ENCODE data around the gene PPAN. TPM values are rescaled to one million over a fixed set of nuclear protein-coding genes. Genes with fewer than 3 reads are reported as not detected.

The PPAN gene
- total and polyA plus RNA-seq, 2 experiments from 2014 or later, result 42.9 to 67.3 TPM

DNA sequence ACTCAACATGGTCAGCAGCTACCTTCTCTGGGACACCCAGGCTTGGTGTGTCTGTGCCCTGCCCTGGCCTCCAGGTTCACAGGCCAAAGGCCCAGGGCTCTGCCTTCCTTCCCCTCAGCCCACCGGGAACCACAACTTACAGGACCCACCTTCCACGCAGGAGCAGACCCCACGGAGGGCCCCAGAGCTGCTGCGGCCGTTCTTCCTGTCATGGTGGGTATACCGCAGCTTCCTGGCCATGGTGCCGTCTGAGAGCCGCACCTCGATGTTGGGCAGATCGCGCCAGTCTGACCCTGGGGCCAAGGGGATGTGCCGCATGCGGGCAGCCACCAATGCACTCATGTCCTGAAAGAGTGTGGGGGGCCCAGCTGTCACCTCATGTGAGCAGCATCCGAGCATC, 30.8 kb downstream of the PPAN start:
- DNase-seq (ENCODE audit: low read depth in 1 of 2, low spot score in 1 of 2), result no peak
- no peak overlapping the region for H3K27ac ChIP-seq
- peaks cover 52% of the 10 kb centered on the region for H3K36me3 ChIP-seq
- H3K4me1 ChIP-seq (ENCODE audit: low read depth), result no peaks in the 10 kb centered on the region
- H3K4me3 ChIP-seq, result no peak overlapping the region
- no peaks in the 10 kb centered on the region for H3K9me3 ChIP-seq (ENCODE audit: low read depth)
- no peaks in the 10 kb centered on the region for H3K27me3 ChIP-seq
- TF ChIP-seq, protein P1, sequence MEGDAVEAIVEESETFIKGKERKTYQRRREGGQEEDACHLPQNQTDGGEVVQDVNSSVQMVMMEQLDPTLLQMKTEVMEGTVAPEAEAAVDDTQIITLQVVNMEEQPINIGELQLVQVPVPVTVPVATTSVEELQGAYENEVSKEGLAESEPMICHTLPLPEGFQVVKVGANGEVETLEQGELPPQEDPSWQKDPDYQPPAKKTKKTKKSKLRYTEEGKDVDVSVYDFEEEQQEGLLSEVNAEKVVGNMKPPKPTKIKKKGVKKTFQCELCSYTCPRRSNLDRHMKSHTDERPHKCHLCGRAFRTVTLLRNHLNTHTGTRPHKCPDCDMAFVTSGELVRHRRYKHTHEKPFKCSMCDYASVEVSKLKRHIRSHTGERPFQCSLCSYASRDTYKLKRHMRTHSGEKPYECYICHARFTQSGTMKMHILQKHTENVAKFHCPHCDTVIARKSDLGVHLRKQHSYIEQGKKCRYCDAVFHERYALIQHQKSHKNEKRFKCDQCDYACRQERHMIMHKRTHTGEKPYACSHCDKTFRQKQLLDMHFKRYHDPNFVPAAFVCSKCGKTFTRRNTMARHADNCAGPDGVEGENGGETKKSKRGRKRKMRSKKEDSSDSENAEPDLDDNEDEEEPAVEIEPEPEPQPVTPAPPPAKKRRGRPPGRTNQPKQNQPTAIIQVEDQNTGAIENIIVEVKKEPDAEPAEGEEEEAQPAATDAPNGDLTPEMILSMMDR (IDR thresholded peaks at IDR 0.05; ENCODE audit: low read depth, low read length), result no peak

DNA sequence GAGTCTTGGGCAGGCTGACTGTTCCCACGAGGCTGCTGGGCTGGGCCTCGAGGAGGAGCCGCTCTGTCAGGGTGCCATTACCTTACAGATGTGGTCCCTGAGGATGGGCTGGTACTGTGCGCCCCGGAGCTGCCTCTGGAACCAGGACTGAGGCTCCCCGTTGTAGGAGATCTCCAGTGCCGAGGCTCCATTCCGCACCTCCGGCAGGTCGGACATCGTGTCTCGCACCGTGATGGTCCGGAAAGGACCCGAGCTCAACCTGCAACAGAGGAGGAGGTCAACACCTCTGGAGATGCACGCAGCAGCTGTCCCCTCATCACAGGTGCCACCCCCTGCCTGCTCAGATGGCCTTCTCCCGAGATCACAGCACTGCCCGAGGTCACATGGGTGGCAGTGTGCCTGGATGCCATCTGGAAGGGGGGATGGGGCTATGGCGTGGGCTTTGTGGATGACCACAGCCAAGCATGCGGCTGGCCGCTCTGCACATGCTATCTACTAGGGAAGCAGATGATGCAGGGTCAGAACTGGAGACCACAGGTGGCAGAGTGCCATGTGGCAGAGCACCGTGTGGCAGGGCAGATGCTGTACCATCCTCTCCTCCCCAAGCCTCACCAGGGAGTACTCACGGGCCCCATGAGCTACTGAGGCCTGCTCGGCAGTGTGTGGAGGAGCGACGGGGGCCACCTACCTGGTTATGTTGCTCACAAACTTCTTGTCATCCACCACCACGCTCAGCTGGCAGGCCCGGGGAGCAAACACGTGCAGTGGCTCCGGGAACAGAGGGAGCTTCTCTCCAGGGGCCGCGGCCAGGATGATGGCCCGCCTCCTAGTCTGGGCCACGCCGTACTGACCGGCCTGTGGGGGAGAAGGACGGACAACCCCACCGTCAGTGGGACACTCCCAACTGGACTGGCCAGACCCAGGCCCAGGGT, 31.9 kb downstream of the PPAN start:
- no peak overlapping the region for H3K4me3 ChIP-seq
- no peak for DNase-seq (ENCODE audit: low read depth in 1 of 2, low spot score in 1 of 2)
- no peak overlapping the region for H3K27ac ChIP-seq
- no peaks in the 10 kb centered on the region for H3K27me3 ChIP-seq
- peaks cover 58% of the 10 kb centered on the region for H3K36me3 ChIP-seq
- TF ChIP-seq, protein P1 (IDR thresholded peaks at IDR 0.05; ENCODE audit: low read depth, low read length), result no peak
- no peaks in the 10 kb centered on the region for H3K9me3 ChIP-seq (ENCODE audit: low read depth)
- no peaks in the 10 kb centered on the region for H3K4me1 ChIP-seq (ENCODE audit: low read depth)

- H3K9me3 ChIP-seq (ENCODE audit: low read depth), result no peaks in the 10 kb centered on the region
- H3K36me3 ChIP-seq, result peaks cover 60% of the 10 kb centered on the region
- no peak overlapping the region for H3K4me3 ChIP-seq
- H3K27ac ChIP-seq, result no peak overlapping the region
- H3K27me3 ChIP-seq, result no peaks in the 10 kb centered on the region
- H3K4me1 ChIP-seq (ENCODE audit: low read depth), result no peaks in the 10 kb centered on the region
- TF ChIP-seq, protein P1 (IDR thresholded peaks at IDR 0.05; ENCODE audit: low read depth, low read length), result no peak
- DNase-seq (ENCODE audit: low read depth in 1 of 2, low spot score in 1 of 2), result no peak
These were observed 33.0 kb downstream of the PPAN start for GRCh38 chr19:10138879-10139795.

DNA sequence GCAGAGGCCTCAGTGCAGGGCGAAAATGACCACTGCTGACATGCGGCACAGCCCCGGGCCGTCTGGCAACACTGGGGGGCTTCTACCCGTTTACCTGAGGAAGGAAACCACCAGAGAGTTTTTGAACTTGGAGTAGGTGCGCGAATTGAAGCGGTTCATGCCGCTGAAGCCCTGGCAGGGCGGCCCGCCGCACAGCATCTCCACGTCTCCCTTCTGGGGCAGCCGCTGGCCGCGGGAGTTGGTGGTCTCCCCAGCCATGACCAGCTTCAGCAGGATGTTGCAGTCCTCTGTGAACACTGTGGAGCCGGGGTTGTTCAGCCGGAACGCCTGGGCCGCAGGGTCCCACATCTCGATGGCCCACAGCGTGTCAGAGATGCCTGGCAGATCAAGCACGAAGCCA, 33.8 kb downstream of the PPAN start:
- H3K9me3 ChIP-seq (ENCODE audit: low read depth), result no peaks in the 10 kb centered on the region
- no peak overlapping the region for H3K27ac ChIP-seq
- H3K36me3 ChIP-seq, result peaks cover 66% of the 10 kb centered on the region
- no peak for DNase-seq (ENCODE audit: low read depth in 1 of 2, low spot score in 1 of 2)
- H3K27me3 ChIP-seq, result no peaks in the 10 kb centered on the region
- H3K4me1 ChIP-seq (ENCODE audit: low read depth), result no peaks in the 10 kb centered on the region
- TF ChIP-seq, protein P1 (IDR thresholded peaks at IDR 0.05; ENCODE audit: low read depth, low read length), result no peak
- no peak overlapping the region for H3K4me3 ChIP-seq

- Histone ChIP-seq H3K27ac (no peak overlapping the region), H3K4me3 (no peak overlapping the region), H3K9me3 (ENCODE audit: low read depth) (no peaks in the 10 kb centered on the region), H3K27me3 (no peaks in the 10 kb centered on the region), H3K4me1 (ENCODE audit: low read depth) (no peaks in the 10 kb centered on the region), H3K36me3 (peaks cover 72% of the 10 kb centered on the region)
- DNase-seq (ENCODE audit: low read depth in 1 of 2, low spot score in 1 of 2), result no peak
- TF ChIP-seq, protein P1 (IDR thresholded peaks at IDR 0.05; ENCODE audit: low read depth, low read length), result no peak
These were observed 35.3 kb downstream of the PPAN start for GRCh38 chr19:10141479-10141878.
